ENCODE results near the gene SLC25A13.

GRCh38 chr7:96273716-96274115, 48.2 kb downstream of the SLC25A13 start:
- TF ChIP-seq POLR2A (IDR thresholded peaks at IDR 0.05): no peak
- no peak for TF ChIP-seq CTCF (IDR thresholded peaks at IDR 0.05)

Data from vagina (tissue), 2 donors.